ENCODE results near the gene RNF112.

- TF ChIP-seq CTCF (IDR thresholded peaks at IDR 0.05) (no peak), POLR2A (IDR thresholded peaks at IDR 0.05) (no peak), POLR2AphosphoS5 (IDR thresholded peaks at IDR 0.05) (no peak), EP300 (IDR thresholded peaks at IDR 0.05; ENCODE audit: low read depth) (no peak)
Observed at GRCh38 chr17:19380481-19381301, 30.3 kb upstream of the RNF112 start.

All from transverse colon (tissue), 4 donors.